GM12878 (cell line): ENCODE measurements around the gene ITM2C. TPM values are rescaled to one million over a fixed set of nuclear protein-coding genes. Genes with fewer than 3 reads are reported as not detected.

ENCODE experiments used
- CBFB ChIP-seq: IDR thresholded peaks from 2 replicates; pipeline ENCODE4 v1.6.1; 2016; ENCODE audit warnings: antibody characterized with exemption, low read depth
- EGR1 ChIP-seq, 2 experiments: IDR thresholded peaks; 1 replicate in 1 of 2; 2 replicates in 1 of 2; pipeline ENCODE4 v1.6.1; 2011 to 2012; ENCODE audit warnings: low read depth in 2 of 2, low read length in 2 of 2, borderline replicate concordance in 1 of 2, mild to moderate bottlenecking in 1 of 2, moderate library complexity in 1 of 2
- ESRRA ChIP-seq: IDR thresholded peaks from 2 replicates; pipeline ENCODE4 v1.6.1; 2012; ENCODE audit warnings: mild to moderate bottlenecking, low read length, improper control_type of control experiment
- HCFC1 ChIP-seq: fragments of 150-350 bp; IDR thresholded peaks from 2 replicates; pipeline ENCODE4 v1.6.1; 2014; ENCODE audit warnings: low read length
- HDAC2 ChIP-seq: fragments of 200-600 bp; sonication (generic); IDR thresholded peaks from 2 replicates; pipeline ENCODE4 v1.6.1; 2017
- IKZF1 ChIP-seq: fragments of 450-650 bp; conservative IDR thresholded peaks from 2 replicates; pipeline ENCODE4 v1.6.1; 2017; ENCODE audit warnings: antibody characterized with exemption, mild to moderate bottlenecking
- IRF4 ChIP-seq: IDR thresholded peaks from 2 replicates; pipeline ENCODE4 v1.6.1; 2011; ENCODE audit warnings: low read depth, low read length
- JUND ChIP-seq: IDR thresholded peaks from 2 replicates; pipeline ENCODE4 v1.6.1; 2012; ENCODE audit warnings: low read depth, mild to moderate bottlenecking, low read length, improper control_type of control experiment, moderate library complexity
- MLLT1 ChIP-seq: fragments of 450-650 bp; IDR thresholded peaks from 2 replicates; pipeline ENCODE4 v1.6.1; 2016; ENCODE audit warnings: mild to moderate bottlenecking
- RAD21 ChIP-seq: IDR thresholded peaks from 2 replicates; pipeline ENCODE4 v1.6.1; 2011; ENCODE audit warnings: mild to moderate bottlenecking, low read depth, low read length, moderate library complexity; ENCODE audit not compliant: insufficient read depth
- TARDBP ChIP-seq: IDR thresholded peaks from 2 replicates; pipeline ENCODE4 v1.6.1; 2016; ENCODE audit warnings: borderline replicate concordance
- polyA plus RNA-seq, 11 experiments: library from polyadenylated mRNA; depleted of rRNA in 4 of 11; unstranded in 6 of 11; stranded (reverse) in 5 of 11; fragments of >200 nt; fragmentation: Nextera tagmentation in 4 of 11; fragmentation: Illumina TruSeq in 1 of 11; extraction: Ambion mirVana in 4 of 11; extraction: Trizol in 1 of 11; gene quantifications; 1 replicate in 1 of 11; 2 replicates in 10 of 11; pipeline versions ENCODE4 v1.2.1 to v1.2.3, GENCODE V29; 2011 to 2016; ENCODE audit warnings: inconsistent platforms in 2 of 11, missing spikeins in 2 of 11, low read depth in 1 of 11
- total RNA-seq, 4 experiments: library from RNA; depleted of rRNA in 3 of 4; stranded (reverse); fragments of >200 nt in 3 of 4; fragmentation: Illumina TruSeq in 1 of 4; extraction: Trizol in 1 of 4; gene quantifications; 2 replicates each; pipeline versions ENCODE4 v1.2.1 to v1.2.3, GENCODE V29; 2013 to 2021
- TF ChIP-seq, protein P1 (sequence below): fragments of 450-650 bp; conservative IDR thresholded peaks from 2 replicates; pipeline ENCODE4 v1.6.1; 2017; ENCODE audit warnings: mild to moderate bottlenecking, moderate library complexity

Gene ITM2C
- total and polyA plus RNA-seq, 10 of the 15 experiments (the other 5 are each of a cell fraction or from before 2014, with no cell fraction given), result 5.4 to 195 (median 149) TPM

DNA sequence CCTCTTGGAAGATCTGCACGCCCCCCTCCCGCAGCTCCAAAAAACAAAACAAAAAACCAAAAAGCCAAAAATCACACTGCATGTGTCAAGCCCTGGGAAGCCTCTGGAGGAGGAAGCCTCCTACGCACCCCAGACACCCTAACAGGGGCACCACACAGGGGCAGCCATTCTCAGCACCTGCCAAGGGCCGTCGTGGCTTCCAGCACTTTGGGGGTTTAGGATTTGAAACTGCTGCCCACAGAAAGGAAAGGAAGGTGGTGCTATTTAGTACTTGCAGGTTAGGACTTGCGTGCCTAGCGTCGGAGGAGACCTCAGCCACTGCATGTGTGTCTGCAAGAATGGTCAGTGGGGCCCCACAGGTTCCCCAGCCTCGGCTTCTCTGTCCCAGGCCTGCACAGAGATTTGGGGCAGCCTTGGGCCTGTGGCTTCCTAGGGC, 60.7 kb downstream of the ITM2C start (continued):
- no peak for TF ChIP-seq RAD21
- peak; percentile 60; the same call in 1 of the 2 replicates for TF ChIP-seq CBFB
- TF ChIP-seq IKZF1, result no peak
- no peak for TF ChIP-seq TARDBP
- TF ChIP-seq MLLT1, result peak; percentile 59; the same call in 1 of the 2 replicates
- TF ChIP-seq, protein P1, sequence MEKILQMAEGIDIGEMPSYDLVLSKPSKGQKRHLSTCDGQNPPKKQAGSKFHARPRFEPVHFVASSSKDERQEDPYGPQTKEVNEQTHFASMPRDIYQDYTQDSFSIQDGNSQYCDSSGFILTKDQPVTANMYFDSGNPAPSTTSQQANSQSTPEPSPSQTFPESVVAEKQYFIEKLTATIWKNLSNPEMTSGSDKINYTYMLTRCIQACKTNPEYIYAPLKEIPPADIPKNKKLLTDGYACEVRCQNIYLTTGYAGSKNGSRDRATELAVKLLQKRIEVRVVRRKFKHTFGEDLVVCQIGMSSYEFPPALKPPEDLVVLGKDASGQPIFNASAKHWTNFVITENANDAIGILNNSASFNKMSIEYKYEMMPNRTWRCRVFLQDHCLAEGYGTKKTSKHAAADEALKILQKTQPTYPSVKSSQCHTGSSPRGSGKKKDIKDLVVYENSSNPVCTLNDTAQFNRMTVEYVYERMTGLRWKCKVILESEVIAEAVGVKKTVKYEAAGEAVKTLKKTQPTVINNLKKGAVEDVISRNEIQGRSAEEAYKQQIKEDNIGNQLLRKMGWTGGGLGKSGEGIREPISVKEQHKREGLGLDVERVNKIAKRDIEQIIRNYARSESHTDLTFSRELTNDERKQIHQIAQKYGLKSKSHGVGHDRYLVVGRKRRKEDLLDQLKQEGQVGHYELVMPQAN, result no peak
- TF ChIP-seq IRF4, result 0 out of 2 replicates have a peak, but pooled peaks have one; percentile 28
- TF ChIP-seq JUND, result no peak
- TF ChIP-seq EGR1 (IDR thresholded peaks at IDR 0.05; ENCODE audit: borderline replicate concordance in 1 of 2, low read depth in 2 of 2, low read length in 2 of 2), result peak in 1 of 2 experiments; percentile 75; a peak in 2 of 3 replicates
- TF ChIP-seq ESRRA, result no peak
- TF ChIP-seq HDAC2, result no peak
- TF ChIP-seq HCFC1, result no peak
